ENCODE results near the gene CAMK1G.

CAMK1G gene

DNA sequence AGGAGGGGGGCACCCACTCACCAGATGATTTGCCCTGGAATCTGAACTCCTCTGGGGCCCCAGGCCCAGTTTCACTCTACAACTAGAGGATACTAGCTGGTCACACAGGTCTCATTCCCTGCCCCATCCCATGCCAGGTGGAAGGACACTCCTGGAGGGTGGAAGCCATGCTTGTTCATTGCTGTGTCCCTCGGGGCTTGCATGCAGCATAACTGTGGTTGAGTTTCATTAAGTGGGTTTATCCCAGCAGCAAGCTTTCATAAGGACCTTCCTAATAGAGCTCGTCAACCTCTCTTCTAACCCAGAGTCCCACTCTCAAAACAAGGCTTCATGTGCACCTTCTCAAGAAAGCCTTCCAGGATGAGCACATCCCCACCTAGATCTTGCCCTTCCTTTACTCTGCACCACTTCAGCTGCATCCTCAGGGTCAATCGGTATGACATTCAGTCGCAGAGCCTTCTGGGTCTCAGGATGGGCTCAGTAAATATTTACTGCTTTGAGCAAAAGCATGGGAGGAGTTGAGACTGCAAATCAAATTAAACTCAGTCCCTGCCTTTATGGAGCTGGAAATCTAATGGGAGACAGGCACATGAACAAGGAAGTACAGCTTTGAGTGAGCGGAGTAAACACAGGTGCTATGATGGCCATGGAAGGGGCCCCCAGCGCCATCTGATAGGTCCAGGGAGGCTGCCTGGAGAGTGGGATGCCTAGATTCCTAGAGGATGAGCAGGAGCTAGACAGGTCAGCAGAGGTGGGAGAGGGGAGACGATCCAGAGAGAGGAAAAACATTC is 36.4 kb downstream of the CAMK1G start (continued):
- no peak for TF ChIP-seq OSR1 (CRISPR knock-in tag; IDR thresholded peaks at IDR 0.05)

GRCh38 chr1:209620487-209620884 is 37.0 kb downstream of the CAMK1G start:
- TF ChIP-seq POU6F1 (CRISPR knock-in tag; IDR thresholded peaks at IDR 0.05; ENCODE audit: borderline replicate concordance, low read depth) (no peak), PPARA (CRISPR knock-in tag; IDR thresholded peaks at IDR 0.05; ENCODE audit: borderline replicate concordance) (no peak), CSRNP3 (CRISPR knock-in tag; IDR thresholded peaks at IDR 0.05) (no peak), ESRRG (CRISPR knock-in tag; IDR thresholded peaks at IDR 0.05) (no peak), TOX (CRISPR knock-in tag; IDR thresholded peaks at IDR 0.05; ENCODE audit: borderline replicate concordance) (no peak), ZFP30 (CRISPR knock-in tag; IDR thresholded peaks at IDR 0.05) (no peak), ZFP3 (CRISPR knock-in tag; IDR thresholded peaks at IDR 0.05) (no peak), ISL1 (CRISPR knock-in tag; IDR thresholded peaks at IDR 0.05) (no peak), ZC3H10 (CRISPR knock-in tag; IDR thresholded peaks at IDR 0.05) (no peak), GLIS3 (CRISPR knock-in tag; IDR thresholded peaks at IDR 0.05) (no peak), ARNTL (CRISPR knock-in tag; IDR thresholded peaks at IDR 0.05; ENCODE audit: borderline replicate concordance, low read depth) (no peak), CSDC2 (CRISPR knock-in tag; IDR thresholded peaks at IDR 0.05) (no peak), ZNF8 (CRISPR knock-in tag; IDR thresholded peaks at IDR 0.05) (no peak), ZNF565 (CRISPR knock-in tag; conservative IDR thresholded peaks at IDR 0.05; ENCODE audit: low read depth) (no peak), OSR1 (CRISPR knock-in tag; IDR thresholded peaks at IDR 0.05) (no peak), ZNF70 (CRISPR knock-in tag; IDR thresholded peaks at IDR 0.05) (no peak), SNAI2 (CRISPR knock-in tag; IDR thresholded peaks at IDR 0.05) (no peak), RARB (CRISPR knock-in tag; IDR thresholded peaks at IDR 0.05) (no peak)
- TF ChIP-seq, protein P1, sequence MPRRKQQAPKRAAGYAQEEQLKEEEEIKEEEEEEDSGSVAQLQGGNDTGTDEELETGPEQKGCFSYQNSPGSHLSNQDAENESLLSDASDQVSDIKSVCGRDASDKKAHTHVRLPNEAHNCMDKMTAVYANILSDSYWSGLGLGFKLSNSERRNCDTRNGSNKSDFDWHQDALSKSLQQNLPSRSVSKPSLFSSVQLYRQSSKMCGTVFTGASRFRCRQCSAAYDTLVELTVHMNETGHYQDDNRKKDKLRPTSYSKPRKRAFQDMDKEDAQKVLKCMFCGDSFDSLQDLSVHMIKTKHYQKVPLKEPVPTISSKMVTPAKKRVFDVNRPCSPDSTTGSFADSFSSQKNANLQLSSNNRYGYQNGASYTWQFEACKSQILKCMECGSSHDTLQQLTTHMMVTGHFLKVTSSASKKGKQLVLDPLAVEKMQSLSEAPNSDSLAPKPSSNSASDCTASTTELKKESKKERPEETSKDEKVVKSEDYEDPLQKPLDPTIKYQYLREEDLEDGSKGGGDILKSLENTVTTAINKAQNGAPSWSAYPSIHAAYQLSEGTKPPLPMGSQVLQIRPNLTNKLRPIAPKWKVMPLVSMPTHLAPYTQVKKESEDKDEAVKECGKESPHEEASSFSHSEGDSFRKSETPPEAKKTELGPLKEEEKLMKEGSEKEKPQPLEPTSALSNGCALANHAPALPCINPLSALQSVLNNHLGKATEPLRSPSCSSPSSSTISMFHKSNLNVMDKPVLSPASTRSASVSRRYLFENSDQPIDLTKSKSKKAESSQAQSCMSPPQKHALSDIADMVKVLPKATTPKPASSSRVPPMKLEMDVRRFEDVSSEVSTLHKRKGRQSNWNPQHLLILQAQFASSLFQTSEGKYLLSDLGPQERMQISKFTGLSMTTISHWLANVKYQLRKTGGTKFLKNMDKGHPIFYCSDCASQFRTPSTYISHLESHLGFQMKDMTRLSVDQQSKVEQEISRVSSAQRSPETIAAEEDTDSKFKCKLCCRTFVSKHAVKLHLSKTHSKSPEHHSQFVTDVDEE (CRISPR knock-in tag; IDR thresholded peaks at IDR 0.05), result no peak
- TF ChIP-seq, protein P2, sequence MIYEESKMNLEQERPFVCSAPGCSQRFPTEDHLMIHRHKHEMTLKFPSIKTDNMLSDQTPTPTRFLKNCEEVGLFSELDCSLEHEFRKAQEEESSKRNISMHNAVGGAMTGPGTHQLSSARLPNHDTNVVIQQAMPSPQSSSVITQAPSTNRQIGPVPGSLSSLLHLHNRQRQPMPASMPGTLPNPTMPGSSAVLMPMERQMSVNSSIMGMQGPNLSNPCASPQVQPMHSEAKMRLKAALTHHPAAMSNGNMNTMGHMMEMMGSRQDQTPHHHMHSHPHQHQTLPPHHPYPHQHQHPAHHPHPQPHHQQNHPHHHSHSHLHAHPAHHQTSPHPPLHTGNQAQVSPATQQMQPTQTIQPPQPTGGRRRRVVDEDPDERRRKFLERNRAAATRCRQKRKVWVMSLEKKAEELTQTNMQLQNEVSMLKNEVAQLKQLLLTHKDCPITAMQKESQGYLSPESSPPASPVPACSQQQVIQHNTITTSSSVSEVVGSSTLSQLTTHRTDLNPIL (CRISPR knock-in tag; IDR thresholded peaks at IDR 0.05; ENCODE audit: low read depth), result no peak
- ATAC-seq, result no peak

GRCh38 chr1:209621286-209621685 is 37.8 kb downstream of the CAMK1G start:
- ATAC-seq, result no peak
- no peak for TF ChIP-seq OSR1 (CRISPR knock-in tag; IDR thresholded peaks at IDR 0.05)
- no peak for TF ChIP-seq ZNF8 (CRISPR knock-in tag; IDR thresholded peaks at IDR 0.05)
- no peak for TF ChIP-seq ARNTL (CRISPR knock-in tag; IDR thresholded peaks at IDR 0.05; ENCODE audit: borderline replicate concordance, low read depth)
- TF ChIP-seq ZFP3 (CRISPR knock-in tag; IDR thresholded peaks at IDR 0.05), result no peak
- TF ChIP-seq ISL1 (CRISPR knock-in tag; IDR thresholded peaks at IDR 0.05), result no peak
- TF ChIP-seq ESRRG (CRISPR knock-in tag; IDR thresholded peaks at IDR 0.05), result no peak
- TF ChIP-seq BACH2 (CRISPR knock-in tag; IDR thresholded peaks at IDR 0.05; ENCODE audit: borderline replicate concordance), result no peak
- TF ChIP-seq, protein P2 (CRISPR knock-in tag; IDR thresholded peaks at IDR 0.05; ENCODE audit: low read depth), result no peak
- TF ChIP-seq POU6F1 (CRISPR knock-in tag; IDR thresholded peaks at IDR 0.05; ENCODE audit: borderline replicate concordance, low read depth), result no peak
- no peak for TF ChIP-seq ZNF565 (CRISPR knock-in tag; conservative IDR thresholded peaks at IDR 0.05; ENCODE audit: low read depth)
- TF ChIP-seq CSDC2 (CRISPR knock-in tag; IDR thresholded peaks at IDR 0.05), result no peak
- TF ChIP-seq ZFP30 (CRISPR knock-in tag; IDR thresholded peaks at IDR 0.05), result no peak
- TF ChIP-seq ZC3H10 (CRISPR knock-in tag; IDR thresholded peaks at IDR 0.05), result no peak
- TF ChIP-seq PPARA (CRISPR knock-in tag; IDR thresholded peaks at IDR 0.05; ENCODE audit: borderline replicate concordance), result no peak
- no peak for TF ChIP-seq CSRNP3 (CRISPR knock-in tag; IDR thresholded peaks at IDR 0.05)
- TF ChIP-seq ZNF70 (CRISPR knock-in tag; IDR thresholded peaks at IDR 0.05), result no peak
- TF ChIP-seq, protein P3, sequence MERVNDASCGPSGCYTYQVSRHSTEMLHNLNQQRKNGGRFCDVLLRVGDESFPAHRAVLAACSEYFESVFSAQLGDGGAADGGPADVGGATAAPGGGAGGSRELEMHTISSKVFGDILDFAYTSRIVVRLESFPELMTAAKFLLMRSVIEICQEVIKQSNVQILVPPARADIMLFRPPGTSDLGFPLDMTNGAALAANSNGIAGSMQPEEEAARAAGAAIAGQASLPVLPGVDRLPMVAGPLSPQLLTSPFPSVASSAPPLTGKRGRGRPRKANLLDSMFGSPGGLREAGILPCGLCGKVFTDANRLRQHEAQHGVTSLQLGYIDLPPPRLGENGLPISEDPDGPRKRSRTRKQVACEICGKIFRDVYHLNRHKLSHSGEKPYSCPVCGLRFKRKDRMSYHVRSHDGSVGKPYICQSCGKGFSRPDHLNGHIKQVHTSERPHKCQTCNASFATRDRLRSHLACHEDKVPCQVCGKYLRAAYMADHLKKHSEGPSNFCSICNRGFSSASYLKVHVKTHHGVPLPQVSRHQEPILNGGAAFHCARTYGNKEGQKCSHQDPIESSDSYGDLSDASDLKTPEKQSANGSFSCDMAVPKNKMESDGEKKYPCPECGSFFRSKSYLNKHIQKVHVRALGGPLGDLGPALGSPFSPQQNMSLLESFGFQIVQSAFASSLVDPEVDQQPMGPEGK (CRISPR knock-in tag; IDR thresholded peaks at IDR 0.05; ENCODE audit: borderline replicate concordance), result no peak
- no peak for TF ChIP-seq TOX (CRISPR knock-in tag; IDR thresholded peaks at IDR 0.05; ENCODE audit: borderline replicate concordance)

Measured in SK-N-SH treated with all-trans-retinoic acid at 6 μM for 48 hours (cell line).